ENCODE measurements around the gene LAGE3. TPM values are rescaled to one million over a fixed set of nuclear protein-coding genes. Genes with fewer than 3 reads are reported as not detected.

Gene LAGE3
- total RNA-seq, 1 donor from 2014 or later = 14.7 TPM

GRCh38 chrX:154486396-154487207 lies 7.5 kb upstream of the LAGE3 start, which contains the start of gene UBL4A:
Gene UBL4A, minus strand, starts transcription at chrX:154486615. Its CDS starts 31 bp downstream, at chrX:154486584.
- TF ChIP-seq, protein P1, sequence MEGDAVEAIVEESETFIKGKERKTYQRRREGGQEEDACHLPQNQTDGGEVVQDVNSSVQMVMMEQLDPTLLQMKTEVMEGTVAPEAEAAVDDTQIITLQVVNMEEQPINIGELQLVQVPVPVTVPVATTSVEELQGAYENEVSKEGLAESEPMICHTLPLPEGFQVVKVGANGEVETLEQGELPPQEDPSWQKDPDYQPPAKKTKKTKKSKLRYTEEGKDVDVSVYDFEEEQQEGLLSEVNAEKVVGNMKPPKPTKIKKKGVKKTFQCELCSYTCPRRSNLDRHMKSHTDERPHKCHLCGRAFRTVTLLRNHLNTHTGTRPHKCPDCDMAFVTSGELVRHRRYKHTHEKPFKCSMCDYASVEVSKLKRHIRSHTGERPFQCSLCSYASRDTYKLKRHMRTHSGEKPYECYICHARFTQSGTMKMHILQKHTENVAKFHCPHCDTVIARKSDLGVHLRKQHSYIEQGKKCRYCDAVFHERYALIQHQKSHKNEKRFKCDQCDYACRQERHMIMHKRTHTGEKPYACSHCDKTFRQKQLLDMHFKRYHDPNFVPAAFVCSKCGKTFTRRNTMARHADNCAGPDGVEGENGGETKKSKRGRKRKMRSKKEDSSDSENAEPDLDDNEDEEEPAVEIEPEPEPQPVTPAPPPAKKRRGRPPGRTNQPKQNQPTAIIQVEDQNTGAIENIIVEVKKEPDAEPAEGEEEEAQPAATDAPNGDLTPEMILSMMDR (IDR thresholded peaks at IDR 0.05; ENCODE audit: insufficient read depth, low read length, severe bottlenecking) = no peak
- FAIRE-seq (no peak), DNase-seq (ENCODE audit: low read depth) (peak; percentile 51)
- no peaks in the 10 kb centered on the region for H3K27me3 ChIP-seq (ENCODE audit: control insufficient read depth, insufficient read depth, low read length)
- peaks cover 8% of the 10 kb centered on the region for H3K36me3 ChIP-seq (ENCODE audit: control insufficient read depth, insufficient read depth, low read length)
- H3K4me3 ChIP-seq (ENCODE audit: low read depth, low read length) = peak within 1 kb of the TSS; percentile 54

DNA sequence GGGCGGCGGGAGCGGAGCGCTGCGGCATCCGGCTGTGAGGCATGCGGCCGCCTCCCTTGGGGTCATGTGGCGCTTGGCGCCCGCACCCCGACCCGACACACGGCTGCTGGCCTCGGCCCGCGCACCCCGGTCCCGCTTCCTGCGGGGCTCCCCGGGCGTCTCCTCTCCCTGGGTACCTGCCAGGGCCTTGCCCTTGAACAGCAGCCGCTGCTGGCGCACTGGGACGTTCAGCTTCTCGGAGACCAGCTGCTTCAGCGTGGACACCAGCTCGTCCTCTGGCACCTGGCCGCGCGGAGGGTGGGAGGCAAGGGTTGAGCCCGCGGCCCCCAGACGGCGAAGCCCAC lies 6.9 kb upstream of the LAGE3 start:
- no peak for DNase-seq (ENCODE audit: low read depth)
- peaks cover 8% of the 10 kb centered on the region for H3K36me3 ChIP-seq (ENCODE audit: control insufficient read depth, insufficient read depth, low read length)

DNA sequence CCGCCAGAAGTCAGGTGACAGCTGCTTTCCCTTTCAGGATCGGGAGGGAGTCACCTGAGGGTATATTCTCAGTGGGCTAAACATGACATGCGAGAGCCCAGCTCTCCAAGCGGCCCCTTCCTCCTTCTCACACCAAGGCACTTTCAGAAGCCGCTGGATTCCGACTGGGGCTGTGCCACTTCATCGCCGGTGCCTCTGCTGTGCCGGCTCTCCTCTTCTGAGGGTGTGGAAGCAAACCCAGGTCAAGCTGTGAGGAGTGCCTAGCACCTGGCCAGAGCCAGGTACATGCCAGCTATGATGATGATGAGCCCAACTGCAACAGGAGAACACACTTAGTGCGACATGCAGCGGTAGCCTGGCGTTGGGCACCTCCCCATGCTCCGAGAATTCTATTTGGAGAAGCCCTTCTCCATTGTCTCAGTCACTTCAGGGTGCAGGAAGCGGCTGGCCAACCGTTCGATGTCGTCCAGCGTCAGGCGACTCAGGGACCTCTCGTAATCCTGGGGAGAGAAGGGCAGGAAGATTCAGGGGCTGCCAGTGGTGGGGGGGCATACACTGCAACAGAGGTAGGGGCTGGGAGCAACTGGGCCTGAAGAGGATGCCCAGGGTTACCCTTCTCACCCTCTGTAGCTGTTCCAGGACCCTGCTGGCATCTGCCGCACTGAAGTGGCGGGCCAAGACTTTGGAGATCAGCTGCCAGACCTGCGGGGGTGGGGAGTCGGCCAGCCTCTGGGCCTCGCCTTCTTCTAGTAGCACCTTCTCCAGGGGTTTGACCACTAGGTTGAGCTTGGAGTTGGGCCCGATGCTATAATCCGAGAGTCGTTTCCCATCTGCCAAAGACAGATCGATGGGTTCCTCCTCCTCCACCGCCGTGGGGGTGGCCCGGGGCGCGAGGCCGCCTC lies 6.3 kb upstream of the LAGE3 start:
- H3K4me3 ChIP-seq (ENCODE audit: low read depth, low read length) = peak overlapping the region; percentile 54
- DNase-seq (ENCODE audit: low read depth) (no peak), FAIRE-seq (no peak)
- peaks cover 8% of the 10 kb centered on the region for H3K36me3 ChIP-seq (ENCODE audit: control insufficient read depth, insufficient read depth, low read length)
- H3K27me3 ChIP-seq (ENCODE audit: control insufficient read depth, insufficient read depth, low read length) = no peaks in the 10 kb centered on the region
- TF ChIP-seq, protein P1 (IDR thresholded peaks at IDR 0.05; ENCODE audit: insufficient read depth, low read length, severe bottlenecking) = no peak

More for the DNA sequence above, 6.9 kb upstream of the LAGE3 start:
- TF ChIP-seq, protein P1 (IDR thresholded peaks at IDR 0.05; ENCODE audit: insufficient read depth, low read length, severe bottlenecking) = no peak
- FAIRE-seq = no peak
- Histone ChIP-seq H3K27me3 (ENCODE audit: control insufficient read depth, insufficient read depth, low read length) (no peaks in the 10 kb centered on the region), H3K4me3 (ENCODE audit: low read depth, low read length) (peak overlapping the region; percentile 54)

- Histone ChIP-seq H3K4me3 (ENCODE audit: low read depth, low read length) (no peak overlapping the region), H3K27me3 (ENCODE audit: control insufficient read depth, insufficient read depth, low read length) (no peaks in the 10 kb centered on the region), H3K36me3 (ENCODE audit: control insufficient read depth, insufficient read depth, low read length) (peaks cover 8% of the 10 kb centered on the region)
- TF ChIP-seq, protein P1 (IDR thresholded peaks at IDR 0.05; ENCODE audit: insufficient read depth, low read length, severe bottlenecking) = no peak
- peak; percentile 29 for DNase-seq (ENCODE audit: low read depth)
- FAIRE-seq = no peak
These were observed 5.4 kb upstream of the LAGE3 start for GRCh38 chrX:154484255-154485149.

DNA sequence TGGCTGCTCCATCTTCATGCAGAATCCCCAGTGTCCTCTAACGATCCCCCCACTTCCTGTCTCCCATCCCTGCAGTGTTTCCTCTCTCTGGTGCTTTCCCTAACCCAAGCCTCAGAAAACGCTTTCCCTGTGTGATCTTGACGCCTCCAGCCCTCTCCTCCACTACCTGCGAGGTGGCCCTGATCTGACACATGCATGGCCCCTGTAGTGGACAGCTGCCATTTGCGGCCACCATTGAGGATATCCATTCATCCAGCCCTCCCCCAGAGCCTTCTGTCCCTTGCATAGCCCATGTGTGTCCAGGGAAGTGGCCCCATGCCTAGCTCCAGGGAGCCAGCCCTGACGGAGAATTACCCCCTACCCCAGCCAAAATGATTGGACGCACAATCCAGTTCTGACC lies 4.2 kb upstream of the LAGE3 start:
- DNase-seq (ENCODE audit: low read depth) (no peak), FAIRE-seq (no peak)
- no peak overlapping the region for H3K4me3 ChIP-seq (ENCODE audit: low read depth, low read length)
- TF ChIP-seq, protein P1 (IDR thresholded peaks at IDR 0.05; ENCODE audit: insufficient read depth, low read length, severe bottlenecking) = no peak
- no peaks in the 10 kb centered on the region for H3K27me3 ChIP-seq (ENCODE audit: control insufficient read depth, insufficient read depth, low read length)
- H3K36me3 ChIP-seq (ENCODE audit: control insufficient read depth, insufficient read depth, low read length) = peaks cover 8% of the 10 kb centered on the region

Data from bronchial epithelial cell (primary cell).